Ascending aorta (tissue), 2 donors: ENCODE measurements around the gene OR2AG2. TPM values are rescaled to one million over a fixed set of nuclear protein-coding genes. Genes with fewer than 3 reads are reported as not detected.

ENCODE experiments used
- DNase-seq, 2 donors: peaks; one replicate each; pipeline ENCODE4 v3.0.0-alpha.2; 2019; ENCODE audit warnings: low spot score in 2 of 2
- H3K27ac ChIP-seq, 2 donors: fragments of 200-600 bp; sonication (generic); one replicate each; pipeline ENCODE4 v1.5.1; 2016 to 2017; ENCODE audit warnings: mild to moderate bottlenecking in 1 of 2
- H3K27me3 ChIP-seq: fragments of 200-600 bp; sonication (generic); one replicate; pipeline ENCODE4 v1.5.1; 2017
- H3K36me3 ChIP-seq, 2 donors: fragments of 200-600 bp; sonication (generic); one replicate each; pipeline ENCODE4 v1.5.1; 2016
- H3K4me1 ChIP-seq, 2 donors: fragments of 200-600 bp; sonication (generic); one replicate each; pipeline ENCODE4 v1.5.1; 2016 to 2017; ENCODE audit warnings: mild to moderate bottlenecking in 1 of 2
- H3K4me3 ChIP-seq, 2 donors: fragments of 200-600 bp; sonication (generic); one replicate each; pipeline ENCODE4 v1.5.1; 2016 to 2017; ENCODE audit warnings: mild to moderate bottlenecking in 1 of 2
- H3K9me3 ChIP-seq, 2 donors: fragments of 200-600 bp; sonication (generic); one replicate each; pipeline ENCODE4 v1.5.1; 2016
- CTCF ChIP-seq, 3 experiments: fragments of 200-600 bp in 2 of 3; fragments of 450-650 bp in 1 of 3; sonication (generic) in 2 of 3; IDR thresholded peaks; one replicate each; pipeline ENCODE4 v1.5.1; 2016 to 2019; ENCODE audit warnings: antibody characterized with exemption in 3 of 3, mild to moderate bottlenecking in 1 of 3, moderate library complexity in 1 of 3
- intact Hi-C: fragments of 100-400 bp; cut with DNase I; formaldehyde crosslinking; loops from one replicate; pipeline ENCODE4 v1.15.1; 2023
- total RNA-seq: library from RNA; depleted of rRNA; stranded (reverse); fragments of >200 nt; gene quantifications from one replicate; pipeline ENCODE4 v1.1.0, GENCODE V29; 2016

The OR2AG2 gene
- total RNA-seq, 1 donor from 2014 or later, result 0.43 TPM

GRCh38 chr11:6717426-6717825 lies 54.4 kb downstream of the OR2AG2 start:
- H3K27me3 ChIP-seq, result no peaks in the 10 kb centered on the region
- H3K9me3 ChIP-seq, result no peaks in the 10 kb centered on the region
- TF ChIP-seq CTCF (IDR thresholded peaks at IDR 0.05), result no peak
- no peak overlapping the region for H3K4me3 ChIP-seq
- H3K4me1 ChIP-seq, result no peaks in the 10 kb centered on the region
- no peaks in the 10 kb centered on the region for H3K36me3 ChIP-seq
- intact Hi-C loops, result no loop called here
- no peak for DNase-seq
- H3K27ac ChIP-seq, result no peak overlapping the region

Other genes with a start within 250 kb of the OR2AG2 start
- gene RRP8, start 168.4 kb downstream of the OR2AG2 start, total RNA-seq, result 9.2 TPM
- gene ILK, start 168.2 kb downstream of the OR2AG2 start, total RNA-seq, result 183 TPM
- 76.0 TPM for gene TAF10, start 159.8 kb downstream of the OR2AG2 start, total RNA-seq
- 96.7 TPM for gene TPP1, start 152.6 kb downstream of the OR2AG2 start, total RNA-seq
- 58.0 TPM for gene DCHS1, start 116.2 kb downstream of the OR2AG2 start, total RNA-seq
- 12.9 TPM for gene MRPL17, start 88.6 kb downstream of the OR2AG2 start, total RNA-seq
- not detected for gene OR2AG1, start 11.0 kb upstream of the OR2AG2 start, total RNA-seq
- not detected for gene OR6A2, start 27.7 kb upstream of the OR2AG2 start, total RNA-seq
- gene OR10A5, start 73.7 kb upstream of the OR2AG2 start, total RNA-seq, result not detected
- not detected for gene OR10A2, start 91.1 kb upstream of the OR2AG2 start, total RNA-seq
- not detected for gene OR10A4, start 104.6 kb upstream of the OR2AG2 start, total RNA-seq
- gene OR2D2, start 120.5 kb upstream of the OR2AG2 start, total RNA-seq, result not detected
- gene OR2D3, start 149.0 kb upstream of the OR2AG2 start, total RNA-seq, result not detected
- not detected for gene ZNF215, start 154.4 kb upstream of the OR2AG2 start, total RNA-seq
- gene ZNF214, start 248.4 kb upstream of the OR2AG2 start, total RNA-seq, result not detected
- not detected for gene NLRP14, start 248.5 kb upstream of the OR2AG2 start, total RNA-seq